GM23338 (cell line): ENCODE measurements around the gene DEPDC5. TPM values are rescaled to one million over a fixed set of nuclear protein-coding genes. Genes with fewer than 3 reads are reported as not detected.

Experiments used
- ATAC-seq: fragments of 200-7000 bp; cut with Tn5 transposase; 3 replicates; pipeline ENCODE4 v1.9.1; 2020
- DNase-seq: peaks from one replicate; pipeline ENCODE4 v3.0.0-alpha.2; 2015; ENCODE audit warnings: low spot score
- H2AFZ ChIP-seq: fragments of 200-600 bp; sonication (generic); 2 replicates; pipeline ENCODE4 v1.8.0; 2016; ENCODE audit warnings: antibody characterized with exemption, mild to moderate bottlenecking, moderate library complexity
- H3F3A ChIP-seq: fragments of 200-600 bp; sonication (generic); replicated peaks from 2 replicates; pipeline ENCODE4 v1.8.0; 2017; ENCODE audit warnings: antibody characterized with exemption, mixed run types, low read depth
- H3K27ac ChIP-seq: fragments of 200-600 bp; sonication (generic); 2 replicates; pipeline ENCODE4 v1.6.1; 2016; ENCODE audit warnings: low read depth
- H3K27me3 ChIP-seq: fragments of 200-600 bp; sonication (generic); 2 replicates; pipeline ENCODE4 v1.8.0; 2016; ENCODE audit warnings: mild to moderate bottlenecking, mixed run types, moderate library complexity; ENCODE audit not compliant: insufficient read depth
- H3K36me3 ChIP-seq: fragments of 200-600 bp; sonication (generic); 2 replicates; pipeline ENCODE4 v1.8.0; 2016; ENCODE audit warnings: mild to moderate bottlenecking; ENCODE audit not compliant: insufficient read depth
- H3K4me1 ChIP-seq: fragments of 200-600 bp; sonication (generic); 2 replicates; pipeline ENCODE4 v1.8.0; 2016; ENCODE audit warnings: mild to moderate bottlenecking, moderate library complexity; ENCODE audit not compliant: insufficient read depth
- H3K4me2 ChIP-seq: fragments of 200-600 bp; sonication (generic); 2 replicates; pipeline ENCODE4 v1.7.1; 2017; ENCODE audit warnings: mixed run types
- H3K4me3 ChIP-seq: fragments of 200-600 bp; sonication (generic); 2 replicates; pipeline ENCODE4 v1.6.1; 2016; ENCODE audit warnings: mixed run types
- H3K79me2 ChIP-seq: fragments of 200-600 bp; sonication (generic); replicated peaks from 2 replicates; pipeline ENCODE4 v1.8.0; 2017; ENCODE audit warnings: mild to moderate bottlenecking; ENCODE audit not compliant: insufficient read depth
- H3K9me2 ChIP-seq: fragments of 200-600 bp; sonication (generic); 2 replicates; pipeline ENCODE4 v1.8.0; 2017; ENCODE audit not compliant: insufficient read depth
- H4K20me1 ChIP-seq: fragments of 200-600 bp; sonication (generic); replicated peaks from 2 replicates; pipeline ENCODE4 v1.8.0; 2017; ENCODE audit warnings: mild to moderate bottlenecking; ENCODE audit not compliant: insufficient read depth
- H3K27ac Mint-ChIP-seq: 2 replicates; pipeline ENCODE4 v1.8.0; 2020; ENCODE audit warnings: inconsistent platforms, mild to moderate bottlenecking, moderate library complexity, mixed read lengths
- H3K27me3 Mint-ChIP-seq: 3 replicates; pipeline ENCODE4 v1.8.0; 2022; ENCODE audit warnings: low read depth, mild to moderate bottlenecking, moderate library complexity, mixed read lengths, inconsistent platforms; ENCODE audit not compliant: insufficient read depth, poor library complexity
- H3K36me3 Mint-ChIP-seq: 3 replicates; pipeline ENCODE4 v1.8.0; 2021; ENCODE audit warnings: low read depth, mild to moderate bottlenecking, inconsistent platforms, moderate library complexity, mixed read lengths
- H3K4me1 Mint-ChIP-seq: 3 replicates; pipeline ENCODE4 v1.8.0; 2020; ENCODE audit warnings: mild to moderate bottlenecking, inconsistent platforms, mixed read lengths
- H3K4me3 Mint-ChIP-seq: 3 replicates; pipeline ENCODE4 v1.8.0; 2021; ENCODE audit warnings: moderate library complexity, mild to moderate bottlenecking, inconsistent platforms, mixed read lengths
- H3K9me3 Mint-ChIP-seq: 3 replicates; pipeline ENCODE4 v1.8.0; 2020; ENCODE audit warnings: moderate library complexity, mild to moderate bottlenecking, inconsistent platforms, mixed read lengths
- CREB1 ChIP-seq: fragments of 250-450 bp; sonication (Bioruptor Pico); IDR thresholded peaks from 2 replicates; pipeline ENCODE4 v1.5.0; 2020; ENCODE audit warnings: low read depth, mild to moderate bottlenecking, moderate library complexity
- ETS1 ChIP-seq: IDR thresholded peaks from 2 replicates; pipeline ENCODE4 v1.6.1; 2016; ENCODE audit warnings: antibody characterized with exemption
- EZH2 ChIP-seq: fragments of 200-600 bp; sonication (generic); IDR thresholded peaks from one replicate; pipeline ENCODE4 v1.8.0; 2017; ENCODE audit warnings: antibody characterized with exemption, mild to moderate bottlenecking, low read depth; ENCODE audit not compliant: unreplicated experiment
- EZH2phosphoT487 ChIP-seq: fragments of 200-600 bp; sonication (generic); IDR thresholded peaks from one replicate; pipeline ENCODE4 v1.8.1; 2018; ENCODE audit warnings: antibody characterized with exemption; ENCODE audit not compliant: unreplicated experiment
- JUNB ChIP-seq: IDR thresholded peaks from one replicate; pipeline ENCODE4 v1.6.1; 2016; ENCODE audit warnings: antibody characterized with exemption; ENCODE audit not compliant: unreplicated experiment
- NANOG ChIP-seq: IDR thresholded peaks from 2 replicates; pipeline ENCODE4 v1.6.1; 2016; ENCODE audit warnings: antibody characterized with exemption, borderline replicate concordance
- REST ChIP-seq: IDR thresholded peaks from one replicate; pipeline ENCODE4 v1.6.1; 2018; ENCODE audit warnings: antibody characterized with exemption; ENCODE audit not compliant: unreplicated experiment
- ZNF114 ChIP-seq: fragments of 250-450 bp; sonication (Bioruptor Pico); IDR thresholded peaks from 2 replicates; pipeline ENCODE4 v1.5.0; 2020; ENCODE audit warnings: mild to moderate bottlenecking, moderate library complexity
- ZNF331 ChIP-seq: fragments of 250-450 bp; sonication (Bioruptor Pico); IDR thresholded peaks from 2 replicates; pipeline ENCODE4 v1.5.0; 2020; ENCODE audit warnings: low read depth, mild to moderate bottlenecking, moderate library complexity
- polyA plus RNA-seq: library from polyadenylated mRNA; unstranded; fragments of >200 nt; fragmentation: Nextera tagmentation; extraction: Ambion mirVana; gene quantifications from 2 replicates; pipeline ENCODE4 v1.2.1, GENCODE V29; 2016
- total RNA-seq: library from RNA; depleted of rRNA; stranded (reverse); fragments of >200 nt; shearing (Covaris generic); gene quantifications from 2 replicates; pipeline ENCODE4 v1.2.3, GENCODE V29; 2014
- TF ChIP-seq, protein P1 (sequence below), 2 experiments: fragments of 200-600 bp in 1 of 2; sonication (generic) in 1 of 2; conservative IDR thresholded peaks; 2 replicates each; pipeline versions ENCODE4 v1.5.1 to v1.6.1; 2016 to 2017; ENCODE audit warnings: antibody characterized with exemption in 2 of 2, low read depth in 2 of 2, mild to moderate bottlenecking in 2 of 2, moderate library complexity in 1 of 2

Gene DEPDC5
- total and polyA plus RNA-seq, 2 experiments from 2014 or later: 18.7 to 19.7 TPM

- H3F3A ChIP-seq: no peaks in the 10 kb centered on the region; the same call in 1 of the 2 replicates
- peaks cover 14% of the 10 kb centered on the region for H4K20me1 ChIP-seq
- peaks cover 40% of the 10 kb centered on the region for H3K36me3 ChIP-seq
- Mint-ChIP-seq H3K4me1 (no peaks in the 10 kb centered on the region), H3K9me3 (no peaks in the 10 kb centered on the region), H3K27me3 (peaks cover 5% of the 10 kb centered on the region), H3K27ac (no peak overlapping the region), H3K4me3 (no peak overlapping the region), H3K36me3 (peaks cover 75% of the 10 kb centered on the region)
- ATAC-seq (no peak), DNase-seq (no peak)
- TF ChIP-seq REST (no peak), EZH2 (no peak), ZNF331 (CRISPR knock-in tag) (no peak), EZH2phosphoT487 (no peak), ETS1 (no peak), ZNF114 (CRISPR knock-in tag) (no peak), NANOG (no peak), CREB1 (CRISPR knock-in tag) (no peak), JUNB (no peak)
- TF ChIP-seq, protein P1, sequence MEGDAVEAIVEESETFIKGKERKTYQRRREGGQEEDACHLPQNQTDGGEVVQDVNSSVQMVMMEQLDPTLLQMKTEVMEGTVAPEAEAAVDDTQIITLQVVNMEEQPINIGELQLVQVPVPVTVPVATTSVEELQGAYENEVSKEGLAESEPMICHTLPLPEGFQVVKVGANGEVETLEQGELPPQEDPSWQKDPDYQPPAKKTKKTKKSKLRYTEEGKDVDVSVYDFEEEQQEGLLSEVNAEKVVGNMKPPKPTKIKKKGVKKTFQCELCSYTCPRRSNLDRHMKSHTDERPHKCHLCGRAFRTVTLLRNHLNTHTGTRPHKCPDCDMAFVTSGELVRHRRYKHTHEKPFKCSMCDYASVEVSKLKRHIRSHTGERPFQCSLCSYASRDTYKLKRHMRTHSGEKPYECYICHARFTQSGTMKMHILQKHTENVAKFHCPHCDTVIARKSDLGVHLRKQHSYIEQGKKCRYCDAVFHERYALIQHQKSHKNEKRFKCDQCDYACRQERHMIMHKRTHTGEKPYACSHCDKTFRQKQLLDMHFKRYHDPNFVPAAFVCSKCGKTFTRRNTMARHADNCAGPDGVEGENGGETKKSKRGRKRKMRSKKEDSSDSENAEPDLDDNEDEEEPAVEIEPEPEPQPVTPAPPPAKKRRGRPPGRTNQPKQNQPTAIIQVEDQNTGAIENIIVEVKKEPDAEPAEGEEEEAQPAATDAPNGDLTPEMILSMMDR (conservative IDR thresholded peaks at IDR 0.05; ENCODE audit: low read depth in 2 of 2): no peak
- no peaks in the 10 kb centered on the region for H3K27me3 ChIP-seq
- H2AFZ ChIP-seq: no peak overlapping the region
- H3K4me1 ChIP-seq: no peaks in the 10 kb centered on the region
- H3K9me2 ChIP-seq: no peaks in the 10 kb centered on the region
- H3K4me3 ChIP-seq: no peak overlapping the region
- peaks cover 11% of the 10 kb centered on the region; the same call in 1 of the 2 replicates for H3K79me2 ChIP-seq
- 0 out of 2 replicates have a peak overlapping the region, but pooled peaks have one; percentile 12 for H3K27ac ChIP-seq
- H3K4me2 ChIP-seq: no peak overlapping the region
Measured at GRCh38 chr22:31719850-31720471, 33.9 kb upstream of the DEPDC5 start.
